ENCODE data around the gene TMEM74B.
"Not testable (repeated sequence)": the region's sequence is repeated elsewhere in the genome, so short reads cannot be mapped to it uniquely, and the experiment has no call there.

- TF ChIP-seq CTCF, POLR2A (IDR thresholded peaks at IDR 0.05): not testable (repeated sequence)
Measured at GRCh38 chr20:1149812-1150211, 35.0 kb downstream of the TMEM74B start.
